HepG2 (cell line): ENCODE measurements around the gene WDCP. TPM values are rescaled to one million over a fixed set of nuclear protein-coding genes. Genes with fewer than 3 reads are reported as not detected.

Source experiments
- BCL3 ChIP-seq: sonication (generic); formaldehyde crosslinking; IDR thresholded peaks from 2 replicates; pipeline ENCODE4 v1.5.1; 2020; ENCODE audit warnings: mild to moderate bottlenecking, missing genetic modification reagents, moderate library complexity
- BCL6 ChIP-seq: IDR thresholded peaks from 2 replicates; pipeline ENCODE4 v1.6.1; 2016; ENCODE audit warnings: missing genetic modification reagents, missing compliant biosample characterization
- DPF2 ChIP-seq: sonication (generic); formaldehyde crosslinking; IDR thresholded peaks from 2 replicates; pipeline ENCODE4 v1.4.0; 2020; ENCODE audit warnings: mild to moderate bottlenecking, low read depth, missing genetic modification reagents, borderline replicate concordance
- E2F1 ChIP-seq: sonication (generic); formaldehyde crosslinking; IDR thresholded peaks from 2 replicates; pipeline ENCODE4 v1.5.0; 2020; ENCODE audit warnings: missing genetic modification reagents
- ETS1 ChIP-seq: sonication (generic); formaldehyde crosslinking; IDR thresholded peaks from 2 replicates; pipeline ENCODE4 v1.4.0; 2020; ENCODE audit warnings: missing genetic modification reagents
- HBP1 ChIP-seq: IDR thresholded peaks from 2 replicates; pipeline ENCODE4 v1.6.1; 2016; ENCODE audit warnings: low read depth, control low read depth
- KLF13 ChIP-seq: sonication (generic); formaldehyde crosslinking; IDR thresholded peaks from 2 replicates; pipeline ENCODE4 v1.4.0; 2020; ENCODE audit warnings: mild to moderate bottlenecking, missing genetic modification reagents
- RERE ChIP-seq: IDR thresholded peaks from 2 replicates; pipeline ENCODE4 v1.6.1; 2016; ENCODE audit warnings: low read depth, missing genetic modification reagents, missing compliant biosample characterization
- SIX1 ChIP-seq: sonication (generic); formaldehyde crosslinking; IDR thresholded peaks from 2 replicates; pipeline ENCODE4 v1.4.0; 2020; ENCODE audit warnings: missing genetic modification reagents, borderline replicate concordance
- SMARCE1 ChIP-seq: fragments of 450-650 bp; IDR thresholded peaks from 2 replicates; pipeline ENCODE4 v1.6.1; 2017; ENCODE audit warnings: borderline replicate concordance
- TBX3 ChIP-seq: fragments of 450-650 bp; IDR thresholded peaks from 2 replicates; pipeline ENCODE4 v1.6.1; 2017; ENCODE audit warnings: antibody characterized with exemption, mild to moderate bottlenecking, inconsistent platforms, borderline replicate concordance
- ZEB1 ChIP-seq: IDR thresholded peaks from 2 replicates; pipeline ENCODE4 v1.6.1; 2012; ENCODE audit warnings: mild to moderate bottlenecking, low read depth, inconsistent platforms; ENCODE audit not compliant: insufficient replicate concordance
- ZNF343 ChIP-seq: sonication (generic); formaldehyde crosslinking; IDR thresholded peaks from 2 replicates; pipeline ENCODE4 v1.4.0; 2020; ENCODE audit warnings: mild to moderate bottlenecking, missing genetic modification reagents
- ZNF382 ChIP-seq: sonication (generic); formaldehyde crosslinking; IDR thresholded peaks from 2 replicates; pipeline ENCODE4 v1.5.0; 2020; ENCODE audit warnings: missing genetic modification reagents, mild to moderate bottlenecking, borderline replicate concordance
- ZNF572 ChIP-seq: sonication (generic); formaldehyde crosslinking; IDR thresholded peaks from 2 replicates; pipeline ENCODE4 v1.5.1; 2020; ENCODE audit warnings: mild to moderate bottlenecking, missing genetic modification reagents
- ZNF740 ChIP-seq: sonication (generic); formaldehyde crosslinking; IDR thresholded peaks from 2 replicates; pipeline ENCODE4 v1.4.0; 2020; ENCODE audit warnings: missing genetic modification reagents
- ZNF781 ChIP-seq: sonication (generic); formaldehyde crosslinking; IDR thresholded peaks from 2 replicates; pipeline ENCODE4 v1.5.1; 2020; ENCODE audit warnings: borderline replicate concordance, mild to moderate bottlenecking, missing genetic modification reagents; ENCODE audit errors: not compliant biosample characterization
- polyA plus RNA-seq, 8 experiments: library from polyadenylated mRNA; depleted of rRNA in 3 of 8; stranded (reverse) in 7 of 8; unstranded in 1 of 8; fragments of >200 nt; fragmentation: Illumina TruSeq in 4 of 8; extraction: Trizol in 4 of 8; gene quantifications; 2 replicates each; pipeline versions ENCODE4 v1.2.1 to v1.2.3, GENCODE V29; 2011 to 2016; ENCODE audit warnings: low read depth in 4 of 8, missing spikeins in 1 of 8, mixed read lengths in 1 of 8; ENCODE audit not compliant: insufficient read depth in 1 of 8
- total RNA-seq, 5 experiments: library from RNA; depleted of rRNA; stranded (reverse); fragments of >200 nt; fragmentation: Illumina TruSeq; extraction: Trizol; gene quantifications; 2 replicates each; pipeline ENCODE4 v1.2.3, GENCODE V29; 2016; ENCODE audit warnings: low read depth in 1 of 5

WDCP gene
- total and polyA plus RNA-seq, 2 of the 13 experiments (the other 11 are each of a cell fraction or from before 2014, with no cell fraction given), result 17.4 to 22.6 TPM

GRCh38 chr2:24050041-24050979 is 3.1 kb upstream of the WDCP start (continued):
- no peak for TF ChIP-seq HBP1 (CRISPR knock-in tag)
- TF ChIP-seq ZNF572, result no peak
- no peak for TF ChIP-seq ZNF740 (CRISPR knock-in tag)
- TF ChIP-seq ZNF382, result no peak
- TF ChIP-seq DPF2, result no peak
- TF ChIP-seq ZEB1, result no peak
- no peak for TF ChIP-seq ZNF781 (CRISPR knock-in tag)
- no peak for TF ChIP-seq TBX3
- no peak for TF ChIP-seq E2F1 (CRISPR knock-in tag)
- TF ChIP-seq BCL6 (CRISPR knock-in tag), result peak; percentile 10; the same call in 1 of the 2 replicates
- no peak for TF ChIP-seq KLF13 (CRISPR knock-in tag)
- no peak for TF ChIP-seq RERE
- no peak for TF ChIP-seq SIX1 (CRISPR knock-in tag)
- no peak for TF ChIP-seq ETS1 (CRISPR knock-in tag)
- TF ChIP-seq ZNF343, result 0 out of 2 replicates have a peak, but pooled peaks have one; percentile 13
- no peak for TF ChIP-seq BCL3 (CRISPR knock-in tag)
- TF ChIP-seq SMARCE1, result no peak
